ENCODE measurements around the gene ADGRA3.

The ADGRA3 gene

GRCh38 chr4:22551550-22551949 is 35.7 kb upstream of the ADGRA3 start:
- DNase-seq, result no peak
- H3K27ac ChIP-seq, result no peak overlapping the region
- H3K27me3 ChIP-seq (ENCODE audit: insufficient read depth, low read depth, severe bottlenecking), result no peaks in the 10 kb centered on the region
- no peaks in the 10 kb centered on the region for H3K36me3 ChIP-seq
- no peak overlapping the region for H3K4me3 ChIP-seq (ENCODE audit: low read depth, low read length)
- no peak for TF ChIP-seq CTCF (IDR thresholded peaks at IDR 0.05; ENCODE audit: low read depth, low read length)
- peaks cover 3% of the 10 kb centered on the region for H3K9me3 ChIP-seq (ENCODE audit: severe bottlenecking)

GRCh38 chr4:22546299-22546698 is 30.4 kb upstream of the ADGRA3 start:
- no peaks in the 10 kb centered on the region for H3K36me3 ChIP-seq
- H3K27ac ChIP-seq, result no peak overlapping the region
- H3K4me3 ChIP-seq (ENCODE audit: low read depth, low read length), result no peak overlapping the region
- peaks cover 3% of the 10 kb centered on the region for H3K9me3 ChIP-seq (ENCODE audit: severe bottlenecking)
- DNase-seq, result no peak
- TF ChIP-seq CTCF (IDR thresholded peaks at IDR 0.05; ENCODE audit: low read depth, low read length), result no peak
- H3K27me3 ChIP-seq (ENCODE audit: insufficient read depth, low read depth, severe bottlenecking), result no peaks in the 10 kb centered on the region

- H3K36me3 ChIP-seq, result no peaks in the 10 kb centered on the region
- no peak for TF ChIP-seq CTCF (IDR thresholded peaks at IDR 0.05; ENCODE audit: low read depth, low read length)
- no peak overlapping the region for H3K4me3 ChIP-seq (ENCODE audit: low read depth, low read length)
- peaks cover 12% of the 10 kb centered on the region for H3K9me3 ChIP-seq (ENCODE audit: severe bottlenecking)
- no peak overlapping the region for H3K27ac ChIP-seq
- no peak for DNase-seq
- H3K27me3 ChIP-seq (ENCODE audit: insufficient read depth, low read depth, severe bottlenecking), result no peaks in the 10 kb centered on the region
Measured at GRCh38 chr4:22539251-22539650, 23.4 kb upstream of the ADGRA3 start.

GRCh38 chr4:22537864-22538263 is 22.0 kb upstream of the ADGRA3 start:
- no peak overlapping the region for H3K4me3 ChIP-seq (ENCODE audit: low read depth, low read length)
- no peak for TF ChIP-seq CTCF (IDR thresholded peaks at IDR 0.05; ENCODE audit: low read depth, low read length)
- H3K9me3 ChIP-seq (ENCODE audit: severe bottlenecking), result peaks cover 12% of the 10 kb centered on the region
- no peaks in the 10 kb centered on the region for H3K36me3 ChIP-seq
- H3K27me3 ChIP-seq (ENCODE audit: insufficient read depth, low read depth, severe bottlenecking), result no peaks in the 10 kb centered on the region
- H3K27ac ChIP-seq, result no peak overlapping the region
- DNase-seq, result no peak

GRCh38 chr4:22534374-22534773 is 18.5 kb upstream of the ADGRA3 start:
- Histone ChIP-seq H3K9me3 (ENCODE audit: severe bottlenecking) (peaks cover 12% of the 10 kb centered on the region), H3K27me3 (ENCODE audit: insufficient read depth, low read depth, severe bottlenecking) (no peaks in the 10 kb centered on the region), H3K36me3 (no peaks in the 10 kb centered on the region), H3K4me3 (ENCODE audit: low read depth, low read length) (no peak overlapping the region), H3K27ac (no peak overlapping the region)
- no peak for DNase-seq
- no peak for TF ChIP-seq CTCF (IDR thresholded peaks at IDR 0.05; ENCODE audit: low read depth, low read length)

- no peak for TF ChIP-seq CTCF (IDR thresholded peaks at IDR 0.05; ENCODE audit: low read depth, low read length)
- no peak for DNase-seq
- H3K9me3 ChIP-seq (ENCODE audit: severe bottlenecking), result peaks cover 14% of the 10 kb centered on the region
Measured at GRCh38 chr4:22532896-22533295, 17.0 kb upstream of the ADGRA3 start.

More at GRCh38 chr4:22532896-22533295, 17.0 kb upstream of the ADGRA3 start:
- H3K27ac ChIP-seq, result no peak overlapping the region
- H3K27me3 ChIP-seq (ENCODE audit: insufficient read depth, low read depth, severe bottlenecking), result no peaks in the 10 kb centered on the region
- H3K36me3 ChIP-seq, result no peaks in the 10 kb centered on the region
- no peak overlapping the region for H3K4me3 ChIP-seq (ENCODE audit: low read depth, low read length)
